Stimulated activated CD4-positive, alpha-beta T cell treated with anti-CD3 and anti-CD28 coated beads, Interleukin-4, amount 100 ng/mL, for 48 hours (primary cell): ENCODE results near the gene FOXM1.

Experiments used
- DNase-seq, 2 donors: peaks; one replicate each; pipeline ENCODE4 v3.0.0-alpha.2; 2020; ENCODE audit warnings: low read depth in 2 of 2

FOXM1 gene

GRCh38 chr12:2842948-2843347 lies 34.0 kb downstream of the FOXM1 start:
- no peak for DNase-seq

DNA sequence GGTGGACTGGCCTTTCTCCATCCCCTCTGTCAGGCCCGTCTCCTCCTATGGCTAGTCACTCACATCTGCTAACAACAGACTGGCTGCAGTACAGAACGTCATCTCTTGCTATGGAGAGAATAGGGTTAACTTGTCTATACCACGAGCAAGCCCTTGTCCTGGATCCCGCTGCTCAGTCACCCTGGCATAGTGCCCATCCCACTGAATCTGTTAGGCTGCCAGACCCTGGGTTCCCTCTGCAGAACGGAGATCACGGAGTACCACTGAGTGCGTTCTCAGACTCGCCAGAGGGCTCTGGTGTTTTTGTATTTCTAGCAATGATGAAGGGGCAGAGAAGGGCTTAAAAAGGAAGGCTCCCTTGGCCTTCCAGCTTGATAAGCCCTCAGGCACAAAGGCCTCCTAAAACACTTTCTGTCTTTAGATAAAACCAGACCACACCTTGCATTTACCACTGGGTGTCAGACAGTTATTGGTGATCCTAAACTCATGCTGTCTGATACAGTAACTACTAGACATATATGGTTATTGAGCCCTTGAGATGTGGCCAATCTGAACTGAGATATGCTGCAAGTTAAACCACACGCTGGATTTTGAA lies 35.8 kb downstream of the FOXM1 start:
- no peak for DNase-seq

GRCh38 chr12:2836574-2836973 lies 40.4 kb downstream of the FOXM1 start:
- DNase-seq = no peak

- DNase-seq = no peak
Observed at GRCh38 chr12:2835691-2836403, 41.1 kb downstream of the FOXM1 start.

GRCh38 chr12:2834581-2835491 lies 42.1 kb downstream of the FOXM1 start, which contains the start of gene NRIP2:
TSS of gene NRIP2 (minus strand) at chr12:2835035. CDS start at chr12:2834983, 52 bp downstream.
- no peak for DNase-seq

DNA sequence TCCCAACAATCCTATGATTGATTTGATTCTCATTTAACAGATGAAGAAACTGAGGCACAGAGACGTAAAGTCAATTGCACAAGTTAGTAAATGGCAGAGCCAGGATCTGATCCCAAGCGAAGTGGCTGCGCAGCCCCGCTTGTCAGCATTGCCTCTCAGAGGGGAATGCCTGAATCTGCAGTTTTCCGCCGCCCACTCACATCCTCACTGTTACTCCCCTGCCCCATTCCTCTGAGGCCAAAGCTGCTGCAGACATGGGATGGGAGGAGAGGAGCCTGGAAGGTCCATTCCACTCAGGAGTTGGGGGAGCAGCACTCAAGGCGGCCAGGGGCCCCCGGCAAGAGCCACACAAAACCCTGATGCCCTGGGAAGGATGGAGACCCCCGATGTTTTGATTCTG lies 43.2 kb downstream of the FOXM1 start:
- DNase-seq = no peak

DNA sequence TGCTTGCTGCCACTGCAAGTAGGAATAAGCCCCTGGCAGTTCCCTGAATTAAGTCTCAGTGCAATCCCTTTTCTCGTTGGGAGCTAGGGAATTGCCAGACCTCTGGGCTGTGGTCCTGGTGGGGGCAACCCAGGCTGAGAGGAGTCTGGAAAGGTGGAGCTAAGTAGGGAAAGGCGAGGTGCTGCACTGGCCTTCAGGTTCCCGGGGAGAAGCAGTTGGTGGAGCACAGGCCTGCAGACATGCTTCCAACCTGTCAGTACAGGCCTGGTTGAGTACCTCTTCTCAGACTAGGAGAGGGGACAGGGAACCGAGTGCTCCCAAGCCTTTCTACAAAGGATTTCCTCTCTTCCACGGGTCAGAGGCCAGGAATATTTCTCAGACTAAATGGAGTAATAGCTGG lies 43.6 kb downstream of the FOXM1 start:
- no peak for DNase-seq

DNA sequence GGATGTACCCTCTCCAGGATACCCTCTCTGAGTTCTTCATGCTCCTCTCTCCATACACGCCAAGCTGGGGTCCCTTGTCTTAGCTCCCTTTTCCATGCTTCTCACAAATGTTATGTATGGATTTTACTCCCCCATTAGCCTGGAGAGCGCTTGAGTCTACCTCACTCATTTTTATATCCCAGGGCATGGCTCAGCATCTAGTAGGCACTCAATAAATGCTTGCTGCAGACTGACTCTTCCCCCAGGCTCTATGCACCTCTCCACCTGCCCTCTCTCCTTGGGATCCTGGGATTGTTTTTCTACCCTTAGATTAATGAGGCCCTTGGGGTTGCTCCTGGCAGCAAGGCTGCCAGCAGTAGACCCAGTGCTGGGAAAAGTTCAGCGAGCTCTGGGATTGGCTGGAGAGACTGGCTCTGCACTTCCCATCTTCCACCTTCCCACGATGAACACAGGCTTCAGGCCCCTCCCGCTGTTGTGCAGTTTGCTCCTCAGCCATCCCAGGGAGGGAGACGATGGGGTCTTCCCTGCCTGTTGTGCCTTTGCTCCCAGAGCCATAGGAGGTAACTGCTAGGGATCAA lies 44.3 kb downstream of the FOXM1 start:
- no peak for DNase-seq

DNA sequence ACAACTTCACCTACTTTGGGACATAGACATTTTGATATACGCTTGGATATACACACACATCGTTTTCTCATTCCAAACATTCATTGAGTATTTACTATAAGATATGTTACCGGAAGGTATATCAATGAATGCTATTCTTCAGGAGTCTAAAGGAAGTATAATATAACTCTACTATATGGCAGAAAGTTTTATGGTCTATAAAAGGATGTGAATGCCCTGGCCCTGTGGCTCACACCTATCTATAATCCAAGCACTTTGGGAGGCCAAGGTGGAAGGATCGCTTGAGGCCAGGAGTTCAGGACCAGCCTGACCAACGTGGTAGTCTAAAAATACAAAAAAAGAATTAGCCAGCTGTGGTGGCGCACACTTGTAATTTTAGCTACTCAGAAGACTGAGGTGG lies 47.7 kb downstream of the FOXM1 start:
- no peak for DNase-seq

DNA sequence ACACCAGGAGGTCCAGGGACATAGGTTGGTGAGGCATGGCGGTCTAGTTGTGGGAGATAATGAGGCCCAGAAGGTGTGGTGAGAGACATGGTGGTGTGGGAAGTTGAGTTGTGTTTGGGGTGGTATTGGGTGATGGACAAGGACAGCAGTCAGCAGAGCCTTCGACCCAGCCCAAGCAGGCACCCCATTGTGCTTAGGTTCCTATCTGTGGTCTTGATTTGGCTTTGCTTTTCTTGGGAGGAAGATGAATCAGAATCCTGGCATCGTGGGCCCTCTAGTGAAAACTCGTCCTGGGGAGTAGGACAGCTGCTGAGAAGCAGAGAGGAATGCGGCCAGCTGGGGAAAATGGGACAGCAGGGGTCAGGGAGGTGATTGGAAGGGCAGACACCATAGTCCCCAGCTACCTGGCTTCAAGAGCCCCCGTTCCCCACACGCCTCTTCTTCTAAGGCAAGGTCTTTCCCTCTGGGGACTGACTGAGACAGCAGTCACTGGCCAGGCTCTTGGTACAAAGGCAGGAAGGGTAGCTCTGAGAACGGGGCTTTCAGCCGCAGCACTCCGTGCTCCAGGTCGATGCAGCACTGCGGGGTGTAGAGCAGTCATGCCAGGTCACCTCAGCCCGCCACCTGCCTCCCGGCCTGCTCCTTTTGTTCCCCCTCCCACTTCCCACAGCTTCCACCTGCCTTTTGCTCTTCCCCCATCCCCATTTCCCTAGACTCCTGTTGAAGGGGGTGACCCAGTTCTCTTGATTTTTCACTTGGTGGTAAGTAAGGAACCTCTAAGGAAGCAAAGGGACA lies 50.1 kb downstream of the FOXM1 start:
- DNase-seq = no peak

DNA sequence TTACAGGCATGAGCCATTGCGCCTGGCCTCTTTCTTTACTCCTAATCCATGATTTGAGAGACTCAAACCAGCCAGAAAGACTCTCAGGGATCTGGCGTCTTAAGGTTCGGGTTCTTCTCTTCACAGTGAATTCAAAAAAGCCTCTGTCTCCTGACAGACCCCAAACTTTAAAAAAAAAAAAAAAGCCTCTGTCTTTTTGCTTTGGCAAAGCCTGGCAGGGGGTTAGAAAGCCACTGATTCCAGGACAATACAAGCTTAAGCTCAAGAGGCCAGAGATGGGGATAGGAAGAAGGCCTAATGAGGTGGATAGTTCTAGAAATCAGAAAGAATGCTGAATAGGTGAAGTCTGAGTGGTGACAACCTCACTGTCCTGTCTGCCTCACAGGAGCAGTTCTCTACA lies 50.9 kb downstream of the FOXM1 start:
- DNase-seq = no peak

GRCh38 chr12:2825132-2825531 lies 51.8 kb downstream of the FOXM1 start:
- DNase-seq = no peak

DNA sequence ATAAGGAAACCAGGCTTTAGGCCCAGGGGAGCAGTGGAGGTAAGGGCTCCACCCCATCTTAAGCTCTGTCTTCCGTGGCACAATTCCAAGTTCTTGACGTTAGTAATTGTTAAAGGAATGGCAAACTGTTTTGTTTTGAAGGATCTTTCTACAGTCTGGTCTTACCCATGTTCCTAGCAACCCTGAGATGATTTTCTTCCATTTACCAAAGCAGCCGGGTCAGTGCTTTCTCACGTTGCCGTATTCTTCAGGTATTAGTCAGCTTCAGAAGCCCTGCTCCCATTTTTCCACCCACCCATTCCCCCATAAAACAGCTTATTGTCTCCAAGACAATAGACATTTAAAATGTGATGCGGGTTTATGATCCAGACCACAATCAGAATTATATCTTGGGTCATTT lies 52.4 kb downstream of the FOXM1 start:
- no peak for DNase-seq

GRCh38 chr12:2823483-2823882 lies 53.5 kb downstream of the FOXM1 start:
- DNase-seq = no peak

GRCh38 chr12:2820432-2820831 lies 56.5 kb downstream of the FOXM1 start:
- DNase-seq = no peak

DNA sequence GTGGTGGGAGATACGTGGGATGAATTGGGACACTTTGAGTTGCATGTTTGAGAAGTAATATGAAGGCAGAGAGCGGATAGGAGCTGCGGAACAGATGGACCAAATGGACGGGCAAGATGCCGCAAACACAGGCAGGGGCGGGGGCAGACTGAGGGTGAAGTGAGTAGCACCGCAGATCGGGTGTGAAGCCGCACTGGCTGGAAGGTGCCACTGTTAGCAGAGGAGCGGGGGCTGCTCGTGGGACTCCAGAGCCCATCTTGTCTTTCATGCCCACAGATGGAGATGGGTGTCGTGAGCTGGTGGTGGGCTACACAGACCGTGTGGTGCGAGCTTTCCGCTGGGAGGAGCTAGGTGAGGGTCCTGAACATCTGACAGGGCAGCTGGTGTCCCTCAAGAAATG lies 57.2 kb downstream of the FOXM1 start:
- no peak for DNase-seq

DNA sequence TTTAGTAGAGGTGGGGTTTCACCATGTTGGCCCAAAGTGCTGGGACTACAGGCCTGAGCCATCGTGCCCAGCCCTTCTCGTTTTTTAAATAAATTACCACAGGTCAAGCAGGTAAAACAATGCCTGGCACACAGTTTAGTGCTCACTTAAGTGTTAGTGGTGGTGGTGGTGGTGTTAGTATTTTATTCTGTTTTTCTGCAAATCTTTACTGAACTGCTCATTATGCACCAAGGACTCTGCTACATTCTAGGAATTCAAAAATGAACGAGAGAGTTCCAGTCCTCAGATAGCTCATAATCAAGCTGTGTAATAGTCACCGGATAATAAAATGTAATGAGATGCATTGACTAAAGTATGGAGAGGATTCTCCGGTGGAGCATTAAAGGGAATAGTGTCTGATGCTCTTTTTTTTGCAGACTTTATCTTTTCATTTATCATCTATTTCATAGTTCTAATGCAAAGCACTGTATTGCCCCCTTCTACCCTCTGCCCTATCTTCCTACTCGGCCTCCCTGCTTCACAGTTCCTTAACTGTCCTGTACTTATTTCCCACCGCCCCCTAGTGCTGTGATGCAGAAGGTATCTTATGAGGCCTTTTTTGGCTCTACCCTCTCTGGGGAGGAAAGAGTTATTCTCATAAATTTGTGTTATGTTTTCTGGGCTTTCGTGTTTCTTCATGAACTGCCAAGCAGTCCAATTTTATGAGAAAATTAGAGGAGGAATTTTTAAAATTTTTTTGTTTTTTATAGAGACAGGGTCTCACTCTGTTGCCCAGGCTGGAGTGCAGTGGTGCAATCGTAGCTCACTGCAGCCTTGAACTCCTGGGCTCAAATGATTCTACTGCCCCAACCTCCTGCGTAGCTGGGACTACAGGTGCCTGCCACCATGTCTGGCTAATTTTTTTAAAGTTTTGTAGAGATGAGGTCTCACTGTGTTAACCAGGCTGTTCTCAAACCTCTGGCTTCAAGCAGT lies 63.5 kb downstream of the FOXM1 start:
- DNase-seq = peak; percentile 30 to 48

- peak; percentile 90 to 96 for DNase-seq
Observed at GRCh38 chr12:2812290-2813213, 64.4 kb downstream of the FOXM1 start, which contains the start of gene ITFG2. TSS of gene ITFG2 (plus strand) at chr12:2812668. CDS start at chr12:2812761, 93 bp downstream.

DNA sequence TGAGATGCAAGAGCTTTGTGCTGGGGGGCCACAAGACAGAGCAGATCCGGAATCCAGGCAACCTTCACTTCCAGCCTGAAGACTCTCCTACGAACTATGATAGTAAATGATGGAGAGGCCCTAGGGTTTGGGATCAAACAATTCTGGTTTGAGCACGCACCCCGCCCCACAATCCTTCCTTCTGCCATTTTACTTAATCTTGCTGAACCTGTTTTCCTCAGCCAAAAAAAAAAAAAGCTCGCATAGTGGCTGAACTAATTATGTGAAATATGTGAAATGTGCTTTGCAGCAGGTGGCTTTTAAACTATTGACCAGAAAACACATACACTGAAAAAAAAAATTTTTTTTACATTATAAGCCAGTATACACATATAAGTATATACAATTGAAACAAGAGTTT lies 65.2 kb downstream of the FOXM1 start:
- DNase-seq = no peak
